Fibroblast of pulmonary artery (primary cell): ENCODE measurements around the gene C9orf72.
"Not testable (repeated sequence)": the region's sequence is repeated elsewhere in the genome, so short reads cannot be mapped to it uniquely, and the experiment has no call there.

Source experiments
- DNase-seq: peaks from one replicate; pipeline ENCODE4 v3.0.0-alpha.2; 2010; ENCODE audit warnings: low read depth
- H3K4me3 ChIP-seq: replicated peaks from 2 replicates; pipeline ENCODE4 v1.5.1; 2011; ENCODE audit warnings: low read depth, mild to moderate bottlenecking, control low read depth, low read length, moderate library complexity
- CTCF ChIP-seq: IDR thresholded peaks from 2 replicates; pipeline ENCODE4 v1.5.1; 2011; ENCODE audit warnings: mild to moderate bottlenecking, control low read depth, low read length, inconsistent platforms; ENCODE audit errors: missing control alignments

C9orf72 gene

GRCh38 chr9:27572918-27573633 lies at the start of gene C9orf72:
C9orf72 (minus strand) TSS chr9:27573481; CDS start chr9:27567120, 6,361 bp downstream.
- peak within 1 kb of the TSS; percentile 73 for H3K4me3 ChIP-seq
- DNase-seq: no peak
- TF ChIP-seq CTCF: no peak

- no peak for TF ChIP-seq CTCF
- no peak overlapping the region for H3K4me3 ChIP-seq
- DNase-seq: no peak
Observed at GRCh38 chr9:27622693-27623340, 49.5 kb upstream of the C9orf72 start.

GRCh38 chr9:27619743-27620142 lies 46.5 kb upstream of the C9orf72 start:
- TF ChIP-seq CTCF: no peak

GRCh38 chr9:27618066-27618465 lies 44.8 kb upstream of the C9orf72 start:
- TF ChIP-seq CTCF: no peak
- DNase-seq: no peak
- H3K4me3 ChIP-seq: no peak overlapping the region

More at GRCh38 chr9:27619743-27620142, 46.5 kb upstream of the C9orf72 start:
- DNase-seq: no peak
- no peak overlapping the region for H3K4me3 ChIP-seq

- H3K4me3 ChIP-seq: no peak overlapping the region
- no peak for DNase-seq
- no peak for TF ChIP-seq CTCF
Observed at GRCh38 chr9:27614551-27614950, 41.3 kb upstream of the C9orf72 start.

- not testable (repeated sequence) for DNase-seq, H3K4me3 ChIP-seq
Observed at GRCh38 chr9:27612036-27612435, 38.8 kb upstream of the C9orf72 start.

GRCh38 chr9:27610622-27611021 lies 37.3 kb upstream of the C9orf72 start:
- no peak overlapping the region for H3K4me3 ChIP-seq
- TF ChIP-seq CTCF: no peak
- no peak for DNase-seq
